HepG2 (cell line): ENCODE data around the gene FOXN3. TPM values are rescaled to one million over a fixed set of nuclear protein-coding genes. Genes with fewer than 3 reads are reported as not detected.

Experiments used
- ATAC-seq: fragments of 200-7000 bp; cut with Tn5 transposase; 3 replicates; pipeline ENCODE4 v1.9.1; 2020; ENCODE audit warnings: mild to moderate bottlenecking, moderate library complexity
- BruUV-seq: library from RNA; stranded (reverse); fragments of 400-500 nt; replicated peaks from 2 replicates; lab custom pipeline; 2021; lab: Mats Ljungman, UMichigan
- CTCF ChIA-PET: fragments of 300-600 bp; formaldehyde crosslinking; extraction: SDS; loops from one replicate; lab custom pipeline; 2021; ENCODE audit warnings: low total read pairs, inconsistent platforms, low intra/inter-chr PET ratio; lab: Yijun Ruan, JAX
- POLR2A ChIA-PET: fragments of 350-600 bp; sonication (Branson Sonifier 250); formaldehyde crosslinking; loops from one replicate; lab custom pipeline; 2020; ENCODE audit warnings: antibody characterized with exemption, inconsistent platforms; lab: Yijun Ruan, JAX
- DNase-seq: peaks from one replicate; pipeline ENCODE4 v3.0.0-alpha.2; 2015; ENCODE audit warnings: low spot score
- FAIRE-seq: peaks from 3 replicates; lab custom pipeline; 2011; peaks lifted over from hg19 to GRCh38; lab: Jason Lieb, UNC
- H2AFZ ChIP-seq: one replicate; pipeline ENCODE4 v1.6.1; 2011; ENCODE audit warnings: low read length, inconsistent platforms
- H3K27ac ChIP-seq: fragments of 300-600 bp; 3 replicates; pipeline ENCODE4 v1.8.0; 2011; ENCODE audit warnings: mixed run types, mild to moderate bottlenecking, mixed read lengths, low read length, inconsistent platforms; ENCODE audit not compliant: insufficient read depth; ENCODE audit errors: extremely low read length
- H3K27me3 ChIP-seq, 2 experiments: fragments of 200-600 bp in 1 of 2; 2 replicates in 1 of 2; 3 replicates in 1 of 2; pipeline versions ENCODE4 v1.6.0 to v1.8.0; 2011; ENCODE audit warnings: low read length in 2 of 2, mild to moderate bottlenecking in 2 of 2, moderate library complexity in 2 of 2, inconsistent platforms in 1 of 2; ENCODE audit not compliant: insufficient read depth in 2 of 2, control insufficient read depth in 1 of 2
- H3K36me3 ChIP-seq, 2 experiments: fragments of 200-600 bp in 1 of 2; replicated peaks in 1 of 2; 2 replicates in 1 of 2; 3 replicates in 1 of 2; pipeline versions ENCODE4 v1.5.1 to v1.8.0; 2011; ENCODE audit warnings: low read length in 2 of 2, inconsistent platforms in 1 of 2; ENCODE audit not compliant: insufficient read depth in 2 of 2, control insufficient read depth in 1 of 2
- H3K4me1 ChIP-seq: 2 replicates; pipeline ENCODE4 v1.5.1; 2012; ENCODE audit warnings: low read length, inconsistent platforms; ENCODE audit not compliant: insufficient read depth
- H3K4me2 ChIP-seq: 2 replicates; pipeline ENCODE4 v1.6.0; 2011; ENCODE audit warnings: low read depth, low read length, inconsistent platforms
- H3K4me3 ChIP-seq, 3 experiments: fragments of 200-600 bp in 1 of 3; sonication (generic), shearing (Covaris generic) in 1 of 3; replicated peaks in 1 of 3; 2 replicates each; pipeline ENCODE4 v1.5.1; 2011 to 2016; ENCODE audit warnings: low read length in 3 of 3, inconsistent platforms in 2 of 3, low read depth in 2 of 3, mild to moderate bottlenecking in 2 of 3, control low read depth in 1 of 3, mixed read lengths in 1 of 3; ENCODE audit not compliant: insufficient read depth in 1 of 3
- H3K79me2 ChIP-seq: one replicate; pipeline ENCODE4 v1.6.1; 2011; ENCODE audit warnings: low read length, inconsistent platforms; ENCODE audit not compliant: insufficient read depth
- H3K9ac ChIP-seq: 2 replicates; pipeline ENCODE4 v1.6.0; 2011; ENCODE audit warnings: mild to moderate bottlenecking, low read depth, low read length, inconsistent platforms; ENCODE audit not compliant: insufficient read depth
- H3K9me3 ChIP-seq: 2 replicates; pipeline ENCODE4 v1.5.1; 2012; ENCODE audit warnings: mild to moderate bottlenecking, low read length
- H4K20me1 ChIP-seq: 2 replicates; pipeline ENCODE4 v1.6.0; 2011; ENCODE audit warnings: inconsistent platforms, mild to moderate bottlenecking, low read length, moderate library complexity; ENCODE audit not compliant: insufficient read depth
- HDAC6 ChIP-seq: fragments of 200-600 bp; sonication (generic); IDR thresholded peaks from 2 replicates; pipeline ENCODE4 v1.7.0; 2017; ENCODE audit warnings: mild to moderate bottlenecking, antibody characterized with exemption, low read length, low read depth
- JARID2 ChIP-seq: sonication (generic); formaldehyde crosslinking; IDR thresholded peaks from 2 replicates; pipeline ENCODE4 v1.8.1; 2023; ENCODE audit warnings: missing genetic modification reagents, inconsistent platforms; ENCODE audit not compliant: insufficient replicate concordance
- NFKBIZ ChIP-seq: IDR thresholded peaks from 2 replicates; pipeline ENCODE4 v1.6.1; 2018; ENCODE audit warnings: missing genetic modification reagents, missing compliant biosample characterization
- RFXAP ChIP-seq: sonication (generic); formaldehyde crosslinking; IDR thresholded peaks from 2 replicates; pipeline ENCODE4 v1.4.0; 2020; ENCODE audit warnings: missing genetic modification reagents, borderline replicate concordance
- STAT5B ChIP-seq: sonication (generic); formaldehyde crosslinking; IDR thresholded peaks from 2 replicates; pipeline ENCODE4 v1.4.0; 2020; ENCODE audit warnings: missing genetic modification reagents
- TARDBP ChIP-seq: sonication (generic); formaldehyde crosslinking; IDR thresholded peaks from 2 replicates; pipeline ENCODE4 v1.8.0; 2022; ENCODE audit warnings: mild to moderate bottlenecking, missing genetic modification reagents
- ZNF296 ChIP-seq: sonication (generic); formaldehyde crosslinking; conservative IDR thresholded peaks from 2 replicates; pipeline ENCODE4 v1.5.0; 2020; ENCODE audit warnings: mild to moderate bottlenecking, missing genetic modification reagents
- ZNF331 ChIP-seq: sonication (generic); formaldehyde crosslinking; IDR thresholded peaks from 2 replicates; pipeline ENCODE4 v1.4.0; 2020; ENCODE audit warnings: missing genetic modification reagents
- ZNF75D ChIP-seq: sonication (generic); formaldehyde crosslinking; IDR thresholded peaks from 2 replicates; pipeline ENCODE4 v1.8.1; 2023; ENCODE audit warnings: missing genetic modification reagents, mild to moderate bottlenecking, borderline replicate concordance
- WGBS: methylation state at CpG from one replicate; pipeline ENCODE4 v1.1.6; 2017; ENCODE audit warnings: low lambda C conversion rate; 5-methylcytosine and 5-hydroxymethylcytosine counted together
- in situ Hi-C: cut with HindIII; loops from 2 replicates; pipeline ENCODE4 v1.10.0; 2017; ENCODE audit warnings: low pct_unique_long_range_greater_than_20kb; ENCODE audit not compliant: extremely low pct_ligation_motif_present
- intact Hi-C: fragments of 100-400 bp; cut with micrococcal nuclease; formaldehyde crosslinking; loops from one replicate; pipeline ENCODE4 v1.10.0; 2022; ENCODE audit not compliant: unreplicated experiment
- polyA plus RNA-seq, 8 experiments: library from polyadenylated mRNA; depleted of rRNA in 3 of 8; stranded (reverse) in 7 of 8; unstranded in 1 of 8; fragments of >200 nt; fragmentation: Illumina TruSeq in 4 of 8; extraction: Trizol in 4 of 8; gene quantifications; 2 replicates each; pipeline versions ENCODE4 v1.2.1 to v1.2.3, GENCODE V29; 2011 to 2016; ENCODE audit warnings: low read depth in 4 of 8, missing spikeins in 1 of 8, mixed read lengths in 1 of 8; ENCODE audit not compliant: insufficient read depth in 1 of 8
- total RNA-seq, 5 experiments: library from RNA; depleted of rRNA; stranded (reverse); fragments of >200 nt; fragmentation: Illumina TruSeq; extraction: Trizol; gene quantifications; 2 replicates each; pipeline ENCODE4 v1.2.3, GENCODE V29; 2016; ENCODE audit warnings: low read depth in 1 of 5
- TF ChIP-seq, protein P1 (sequence below): sonication (generic); formaldehyde crosslinking; IDR thresholded peaks from 2 replicates; pipeline ENCODE4 v1.5.1; 2020; ENCODE audit warnings: missing genetic modification reagents, mild to moderate bottlenecking, borderline replicate concordance
- TF ChIP-seq, protein P2 (sequence below): sonication (generic); formaldehyde crosslinking; IDR thresholded peaks from 2 replicates; pipeline ENCODE4 v1.5.1; 2020; ENCODE audit warnings: mild to moderate bottlenecking, missing genetic modification reagents, moderate library complexity

Gene FOXN3
- total and polyA plus RNA-seq, 2 of the 13 experiments (the other 11 are each of a cell fraction or from before 2014, with no cell fraction given) = 32.4 to 70.2 TPM

DNA sequence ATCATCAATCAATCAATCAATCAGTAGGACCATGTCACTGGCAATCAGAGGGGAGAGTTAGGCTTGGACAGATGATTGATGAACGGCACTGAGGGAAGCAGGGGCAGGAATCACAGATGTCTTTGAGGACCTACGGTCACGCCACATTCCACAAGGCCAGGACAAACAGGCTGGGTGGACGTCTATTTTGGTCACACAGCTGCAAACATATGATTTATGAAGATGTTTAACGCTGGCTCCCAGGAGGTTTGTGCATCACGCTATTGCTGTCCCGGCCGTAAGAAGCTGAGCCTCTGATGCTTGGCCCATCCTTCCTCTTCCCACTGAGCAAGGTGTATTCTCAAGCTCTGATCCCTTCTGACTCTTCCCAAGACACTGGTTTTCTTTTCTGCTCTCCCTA is 160.8 kb downstream of the FOXN3 start:
- no TSS peak for BruUV-seq
- Histone ChIP-seq H3K4me3 (no peak overlapping the region), H3K27me3 (no peaks in the 10 kb centered on the region), H3K36me3 (peaks cover 18 to 56% of the 10 kb centered on the region in 2 experiments), H3K4me1 (peaks cover 14% of the 10 kb centered on the region; the same call in 1 of the 2 replicates), H3K79me2 (peaks cover 57% of the 10 kb centered on the region), H3K9me3 (no peaks in the 10 kb centered on the region), H3K4me2 (no peak overlapping the region), H3K9ac (no peak overlapping the region), H2AFZ (no peak overlapping the region), H4K20me1 (peaks cover 75% of the 10 kb centered on the region), H3K27ac (no peak overlapping the region)
- ChIA-PET POLR2A (no interaction called here), CTCF (no interaction called here)
- FAIRE-seq = no peak
- WGBS = 95% methylated on average over 8 of the region's 8 CpGs
- in situ Hi-C loops (no loop called here), intact Hi-C loops (no loop called here)
- no peak for ATAC-seq
- TF ChIP-seq, protein P1, sequence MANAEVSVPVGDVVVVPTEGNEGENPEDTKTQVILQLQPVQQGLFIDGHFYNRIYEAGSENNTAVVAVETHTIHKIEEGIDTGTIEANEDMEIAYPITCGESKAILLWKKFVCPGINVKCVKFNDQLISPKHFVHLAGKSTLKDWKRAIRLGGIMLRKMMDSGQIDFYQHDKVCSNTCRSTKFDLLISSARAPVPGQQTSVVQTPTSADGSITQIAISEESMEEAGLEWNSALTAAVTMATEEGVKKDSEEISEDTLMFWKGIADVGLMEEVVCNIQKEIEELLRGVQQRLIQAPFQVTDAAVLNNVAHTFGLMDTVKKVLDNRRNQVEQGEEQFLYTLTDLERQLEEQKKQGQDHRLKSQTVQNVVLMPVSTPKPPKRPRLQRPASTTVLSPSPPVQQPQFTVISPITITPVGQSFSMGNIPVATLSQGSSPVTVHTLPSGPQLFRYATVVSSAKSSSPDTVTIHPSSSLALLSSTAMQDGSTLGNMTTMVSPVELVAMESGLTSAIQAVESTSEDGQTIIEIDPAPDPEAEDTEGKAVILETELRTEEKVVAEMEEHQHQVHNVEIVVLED (CRISPR knock-in tag) = no peak
- TF ChIP-seq HDAC6 = no peak
- no peak for TF ChIP-seq JARID2
- no peak for TF ChIP-seq STAT5B (CRISPR knock-in tag)
- no peak for TF ChIP-seq ZNF331 (CRISPR knock-in tag)
- no peak for TF ChIP-seq NFKBIZ (CRISPR knock-in tag)
- TF ChIP-seq ZNF296 (CRISPR knock-in tag) = no peak
- TF ChIP-seq, protein P2, sequence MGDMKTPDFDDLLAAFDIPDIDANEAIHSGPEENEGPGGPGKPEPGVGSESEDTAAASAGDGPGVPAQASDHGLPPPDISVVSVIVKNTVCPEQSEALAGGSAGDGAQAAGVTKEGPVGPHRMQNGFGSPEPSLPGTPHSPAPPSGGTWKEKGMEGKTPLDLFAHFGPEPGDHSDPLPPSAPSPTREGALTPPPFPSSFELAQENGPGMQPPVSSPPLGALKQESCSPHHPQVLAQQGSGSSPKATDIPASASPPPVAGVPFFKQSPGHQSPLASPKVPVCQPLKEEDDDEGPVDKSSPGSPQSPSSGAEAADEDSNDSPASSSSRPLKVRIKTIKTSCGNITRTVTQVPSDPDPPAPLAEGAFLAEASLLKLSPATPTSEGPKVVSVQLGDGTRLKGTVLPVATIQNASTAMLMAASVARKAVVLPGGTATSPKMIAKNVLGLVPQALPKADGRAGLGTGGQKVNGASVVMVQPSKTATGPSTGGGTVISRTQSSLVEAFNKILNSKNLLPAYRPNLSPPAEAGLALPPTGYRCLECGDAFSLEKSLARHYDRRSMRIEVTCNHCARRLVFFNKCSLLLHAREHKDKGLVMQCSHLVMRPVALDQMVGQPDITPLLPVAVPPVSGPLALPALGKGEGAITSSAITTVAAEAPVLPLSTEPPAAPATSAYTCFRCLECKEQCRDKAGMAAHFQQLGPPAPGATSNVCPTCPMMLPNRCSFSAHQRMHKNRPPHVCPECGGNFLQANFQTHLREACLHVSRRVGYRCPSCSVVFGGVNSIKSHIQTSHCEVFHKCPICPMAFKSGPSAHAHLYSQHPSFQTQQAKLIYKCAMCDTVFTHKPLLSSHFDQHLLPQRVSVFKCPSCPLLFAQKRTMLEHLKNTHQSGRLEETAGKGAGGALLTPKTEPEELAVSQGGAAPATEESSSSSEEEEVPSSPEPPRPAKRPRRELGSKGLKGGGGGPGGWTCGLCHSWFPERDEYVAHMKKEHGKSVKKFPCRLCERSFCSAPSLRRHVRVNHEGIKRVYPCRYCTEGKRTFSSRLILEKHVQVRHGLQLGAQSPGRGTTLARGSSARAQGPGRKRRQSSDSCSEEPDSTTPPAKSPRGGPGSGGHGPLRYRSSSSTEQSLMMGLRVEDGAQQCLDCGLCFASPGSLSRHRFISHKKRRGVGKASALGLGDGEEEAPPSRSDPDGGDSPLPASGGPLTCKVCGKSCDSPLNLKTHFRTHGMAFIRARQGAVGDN (CRISPR knock-in tag) = no peak
- no peak for TF ChIP-seq ZNF75D (CRISPR knock-in tag)
- no peak for TF ChIP-seq TARDBP (CRISPR knock-in tag)
- TF ChIP-seq RFXAP = no peak
- no peak for DNase-seq
